OCI-LY3 (cell line): ENCODE data around the gene CYP2D6.
"Not testable (repeated sequence)": the region's sequence is repeated elsewhere in the genome, so short reads cannot be mapped to it uniquely, and the experiment has no call there.

Experiments
- EZH2phosphoT487 ChIP-seq: fragments of 200-600 bp; shearing (Covaris generic); IDR thresholded peaks from 2 replicates; pipeline ENCODE4 v1.6.1; 2018; ENCODE audit warnings: antibody characterized with exemption, mixed run types, low read depth
- TF ChIP-seq, protein P1 (sequence below): fragments of 200-600, 300-600 bp; sonication (generic); IDR thresholded peaks from 2 replicates; pipeline ENCODE4 v1.5.1; 2014; ENCODE audit warnings: antibody characterized with exemption, low read length, low read depth

DNA sequence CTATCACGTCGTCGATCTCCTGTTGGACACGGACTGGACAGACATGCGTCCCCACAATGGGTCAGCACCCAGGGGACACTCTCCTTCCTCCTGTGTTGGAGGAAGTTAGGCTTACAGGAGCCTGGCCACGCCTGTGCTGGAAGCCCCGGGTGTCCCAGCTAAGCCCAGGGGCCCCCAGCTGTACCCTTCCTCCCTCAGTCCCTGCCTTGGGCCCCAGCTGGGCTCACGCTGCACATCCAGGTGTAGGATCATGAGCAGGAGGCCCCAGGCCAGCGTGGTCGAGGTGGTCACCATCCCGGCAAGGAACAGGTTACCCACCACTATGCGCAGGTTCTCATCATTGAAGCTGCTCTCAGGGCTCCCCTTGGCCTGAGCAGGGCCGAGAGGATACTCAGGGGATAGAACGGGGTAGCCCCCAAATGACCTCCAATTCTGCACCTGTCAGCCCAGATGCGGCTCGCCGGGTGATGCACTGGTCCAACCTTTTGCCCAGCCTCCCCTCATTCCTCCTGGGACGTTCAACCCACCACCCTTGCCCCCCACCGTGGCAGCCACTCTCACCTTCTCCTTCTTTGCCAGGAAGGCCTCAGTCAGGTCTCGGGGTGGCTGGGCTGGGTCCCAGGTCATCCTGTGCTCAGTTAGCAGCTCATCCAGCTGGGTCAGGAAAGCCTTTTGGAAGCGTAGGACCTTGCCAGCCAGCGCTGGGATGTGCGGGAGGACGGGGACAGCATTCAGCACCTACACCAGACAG lies 10.9 kb upstream of the CYP2D6 start:
- TF ChIP-seq, protein P1, sequence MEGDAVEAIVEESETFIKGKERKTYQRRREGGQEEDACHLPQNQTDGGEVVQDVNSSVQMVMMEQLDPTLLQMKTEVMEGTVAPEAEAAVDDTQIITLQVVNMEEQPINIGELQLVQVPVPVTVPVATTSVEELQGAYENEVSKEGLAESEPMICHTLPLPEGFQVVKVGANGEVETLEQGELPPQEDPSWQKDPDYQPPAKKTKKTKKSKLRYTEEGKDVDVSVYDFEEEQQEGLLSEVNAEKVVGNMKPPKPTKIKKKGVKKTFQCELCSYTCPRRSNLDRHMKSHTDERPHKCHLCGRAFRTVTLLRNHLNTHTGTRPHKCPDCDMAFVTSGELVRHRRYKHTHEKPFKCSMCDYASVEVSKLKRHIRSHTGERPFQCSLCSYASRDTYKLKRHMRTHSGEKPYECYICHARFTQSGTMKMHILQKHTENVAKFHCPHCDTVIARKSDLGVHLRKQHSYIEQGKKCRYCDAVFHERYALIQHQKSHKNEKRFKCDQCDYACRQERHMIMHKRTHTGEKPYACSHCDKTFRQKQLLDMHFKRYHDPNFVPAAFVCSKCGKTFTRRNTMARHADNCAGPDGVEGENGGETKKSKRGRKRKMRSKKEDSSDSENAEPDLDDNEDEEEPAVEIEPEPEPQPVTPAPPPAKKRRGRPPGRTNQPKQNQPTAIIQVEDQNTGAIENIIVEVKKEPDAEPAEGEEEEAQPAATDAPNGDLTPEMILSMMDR: not testable (repeated sequence)
- TF ChIP-seq EZH2phosphoT487: not testable (repeated sequence)
